Right lobe of liver (tissue), 4 donors: Measurements from ENCODE around the gene DMP1.

Experiments used
- POLR2A ChIP-seq: fragments of 450-650 bp; IDR thresholded peaks from one replicate; pipeline ENCODE4 v1.6.1; 2017; ENCODE audit warnings: antibody characterized with exemption, mild to moderate bottlenecking
- TF ChIP-seq, protein P1 (sequence below), 4 donors: fragments of 200-600 bp in 3 of 4; fragments of 450-650 bp in 1 of 4; IDR thresholded peaks; one replicate each; pipeline versions ENCODE4 v1.5.1 to v1.8.0; 2016 to 2022; ENCODE audit warnings: antibody characterized with exemption in 4 of 4, mild to moderate bottlenecking in 2 of 4
- donor health status: DM: no; HTN: no; CAD: no.
- donor health status: DM: no; HTN: no; CAD: no.
- donor health status: DM: no; HTN: yes; CAD: no.

DNA sequence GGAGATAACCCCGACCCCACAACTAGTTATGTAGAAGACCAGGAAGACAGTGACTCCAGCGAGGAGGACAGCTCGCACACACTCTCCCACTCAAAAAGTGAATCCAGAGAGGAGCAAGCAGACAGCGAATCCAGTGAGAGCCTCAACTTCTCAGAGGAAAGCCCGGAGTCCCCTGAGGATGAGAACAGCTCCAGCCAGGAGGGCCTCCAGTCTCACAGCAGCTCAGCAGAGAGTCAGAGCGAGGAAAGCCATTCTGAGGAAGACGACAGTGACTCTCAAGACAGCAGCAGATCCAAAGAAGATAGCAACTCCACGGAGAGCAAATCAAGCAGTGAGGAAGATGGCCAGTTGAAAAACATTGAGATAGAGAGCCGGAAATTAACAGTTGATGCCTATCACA is 12.8 kb downstream of the DMP1 start:
- TF ChIP-seq, protein P1, sequence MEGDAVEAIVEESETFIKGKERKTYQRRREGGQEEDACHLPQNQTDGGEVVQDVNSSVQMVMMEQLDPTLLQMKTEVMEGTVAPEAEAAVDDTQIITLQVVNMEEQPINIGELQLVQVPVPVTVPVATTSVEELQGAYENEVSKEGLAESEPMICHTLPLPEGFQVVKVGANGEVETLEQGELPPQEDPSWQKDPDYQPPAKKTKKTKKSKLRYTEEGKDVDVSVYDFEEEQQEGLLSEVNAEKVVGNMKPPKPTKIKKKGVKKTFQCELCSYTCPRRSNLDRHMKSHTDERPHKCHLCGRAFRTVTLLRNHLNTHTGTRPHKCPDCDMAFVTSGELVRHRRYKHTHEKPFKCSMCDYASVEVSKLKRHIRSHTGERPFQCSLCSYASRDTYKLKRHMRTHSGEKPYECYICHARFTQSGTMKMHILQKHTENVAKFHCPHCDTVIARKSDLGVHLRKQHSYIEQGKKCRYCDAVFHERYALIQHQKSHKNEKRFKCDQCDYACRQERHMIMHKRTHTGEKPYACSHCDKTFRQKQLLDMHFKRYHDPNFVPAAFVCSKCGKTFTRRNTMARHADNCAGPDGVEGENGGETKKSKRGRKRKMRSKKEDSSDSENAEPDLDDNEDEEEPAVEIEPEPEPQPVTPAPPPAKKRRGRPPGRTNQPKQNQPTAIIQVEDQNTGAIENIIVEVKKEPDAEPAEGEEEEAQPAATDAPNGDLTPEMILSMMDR (IDR thresholded peaks at IDR 0.05) = no peak
- TF ChIP-seq POLR2A = no peak
